Suprapubic skin (tissue), 4 donors: ENCODE data around the gene CDC7.

Experiments
- CTCF ChIP-seq, 2 donors: fragments of 200-600 bp in 1 of 2; fragments of 450-650 bp in 1 of 2; sonication (generic) in 1 of 2; IDR thresholded peaks; one replicate each; pipeline ENCODE4 v1.5.1; 2016 to 2019; ENCODE audit warnings: antibody characterized with exemption in 2 of 2, mild to moderate bottlenecking in 1 of 2, moderate library complexity in 1 of 2
- POLR2A ChIP-seq, 2 donors: fragments of 450-650 bp; IDR thresholded peaks; one replicate each; pipeline ENCODE4 v1.6.1; 2017; ENCODE audit warnings: antibody characterized with exemption in 2 of 2, mild to moderate bottlenecking in 2 of 2, moderate library complexity in 2 of 2
- POLR2AphosphoS5 ChIP-seq, 3 donors: sonication (generic); formaldehyde crosslinking; IDR thresholded peaks; one replicate each; pipeline ENCODE4 v1.6.1; 2017; ENCODE audit warnings: antibody characterized with exemption in 3 of 3

GRCh38 chr1:91454136-91454535 is 46.5 kb upstream of the CDC7 start:
- TF ChIP-seq CTCF (IDR thresholded peaks at IDR 0.05) (no peak), POLR2AphosphoS5 (IDR thresholded peaks at IDR 0.05) (no peak), POLR2A (IDR thresholded peaks at IDR 0.05) (no peak)
